Ramos (cell line): ENCODE data around the gene KMT2A.
"Not testable (repeated sequence)": the region's sequence is repeated elsewhere in the genome, so short reads cannot be mapped to it uniquely, and the experiment has no call there.

Experiments
- in situ Hi-C: fragments of 300-500 bp; cut with MboI; formaldehyde crosslinking; loops from one replicate; pipeline ENCODE4 v1.14.3; 2022; ENCODE audit warnings: low sequenced_read_pairs; ENCODE audit not compliant: unreplicated experiment

Gene KMT2A

DNA sequence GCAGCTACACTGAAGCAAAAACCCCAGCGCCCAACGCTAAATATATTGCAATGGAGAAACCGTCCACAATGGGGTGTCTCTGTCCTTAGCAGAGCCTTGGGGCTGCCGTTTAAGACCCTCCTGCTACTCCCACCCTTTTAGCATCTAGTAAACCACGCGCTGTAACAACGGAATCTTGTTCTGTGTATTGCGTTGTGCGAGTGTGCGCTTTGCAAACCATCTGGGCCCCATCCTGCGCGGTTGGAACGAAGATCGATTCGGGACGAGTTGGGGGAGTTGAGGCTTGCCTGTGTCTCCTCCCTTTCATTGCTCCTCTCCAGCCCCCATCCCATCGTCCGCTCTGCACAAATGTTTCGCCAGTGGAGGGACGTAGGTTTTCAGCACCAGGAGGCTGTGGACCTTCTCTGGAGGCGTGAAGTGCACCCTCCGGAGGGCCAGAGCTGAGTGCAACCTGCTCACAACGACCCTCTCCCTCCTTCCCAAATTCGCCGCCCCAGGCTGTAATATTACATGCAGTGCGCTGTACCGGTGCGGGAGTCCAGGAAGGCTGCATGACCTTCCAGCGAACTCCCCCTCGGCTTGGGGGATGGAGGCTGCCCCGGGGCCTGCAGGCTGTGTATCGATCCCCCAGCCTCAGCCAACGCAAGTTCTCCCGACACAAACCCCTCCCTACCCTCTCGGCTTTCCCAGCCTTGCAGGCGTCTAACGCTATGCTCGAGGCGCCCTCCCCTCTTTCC lies 1.6 kb upstream of the KMT2A start:
- in situ Hi-C loops = no loop called here

DNA sequence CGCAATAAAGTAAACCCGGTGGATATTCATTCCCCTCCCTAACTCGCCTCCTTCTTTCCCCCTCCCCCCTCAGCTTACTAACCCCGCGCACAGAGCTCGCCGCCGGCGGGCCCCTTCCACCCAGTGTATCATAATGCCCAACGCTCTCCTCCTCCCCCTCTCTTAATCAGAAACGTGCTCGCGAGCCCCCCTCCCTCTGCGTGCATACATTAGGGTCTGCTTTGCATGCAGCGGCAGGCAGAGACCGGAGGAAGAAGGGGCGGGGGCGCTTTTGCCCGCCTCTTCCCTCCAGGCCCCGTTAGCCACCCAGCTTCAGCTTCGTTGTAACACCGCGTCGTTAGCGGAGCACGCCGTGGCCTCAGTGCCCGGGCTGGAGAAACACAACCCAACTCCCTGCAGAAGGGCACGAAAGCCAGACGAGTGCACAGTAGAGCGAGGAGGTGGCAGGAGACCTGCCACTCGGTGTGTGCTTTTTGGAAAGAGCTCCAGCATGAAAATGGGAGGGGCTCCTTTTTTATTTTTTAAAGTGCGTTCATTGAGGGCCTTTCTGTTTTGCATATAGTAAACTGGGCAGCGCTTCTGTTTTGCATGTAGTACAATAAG lies 901 bp upstream of the KMT2A start:
- in situ Hi-C loops = no loop called here

DNA sequence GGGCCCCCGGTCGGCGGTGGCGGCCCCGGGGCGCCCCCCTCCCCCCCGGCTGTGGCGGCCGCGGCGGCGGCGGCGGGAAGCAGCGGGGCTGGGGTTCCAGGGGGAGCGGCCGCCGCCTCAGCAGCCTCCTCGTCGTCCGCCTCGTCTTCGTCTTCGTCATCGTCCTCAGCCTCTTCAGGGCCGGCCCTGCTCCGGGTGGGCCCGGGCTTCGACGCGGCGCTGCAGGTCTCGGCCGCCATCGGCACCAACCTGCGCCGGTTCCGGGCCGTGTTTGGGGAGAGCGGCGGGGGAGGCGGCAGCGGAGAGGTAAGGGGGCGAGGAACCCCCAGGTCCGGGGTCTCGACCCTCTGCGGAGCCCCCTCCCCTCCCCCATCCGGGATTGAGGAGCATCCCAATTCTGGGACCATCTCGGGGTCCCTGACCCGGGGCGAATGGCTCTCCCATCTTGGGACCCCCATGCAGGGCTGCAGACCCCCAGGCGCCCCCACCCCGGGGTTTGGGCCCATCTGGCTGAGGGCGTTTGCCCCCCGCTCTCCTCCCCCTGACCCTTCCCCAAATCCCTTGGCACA lies 431 bp downstream of the KMT2A start:
- in situ Hi-C loops = no loop called here

DNA sequence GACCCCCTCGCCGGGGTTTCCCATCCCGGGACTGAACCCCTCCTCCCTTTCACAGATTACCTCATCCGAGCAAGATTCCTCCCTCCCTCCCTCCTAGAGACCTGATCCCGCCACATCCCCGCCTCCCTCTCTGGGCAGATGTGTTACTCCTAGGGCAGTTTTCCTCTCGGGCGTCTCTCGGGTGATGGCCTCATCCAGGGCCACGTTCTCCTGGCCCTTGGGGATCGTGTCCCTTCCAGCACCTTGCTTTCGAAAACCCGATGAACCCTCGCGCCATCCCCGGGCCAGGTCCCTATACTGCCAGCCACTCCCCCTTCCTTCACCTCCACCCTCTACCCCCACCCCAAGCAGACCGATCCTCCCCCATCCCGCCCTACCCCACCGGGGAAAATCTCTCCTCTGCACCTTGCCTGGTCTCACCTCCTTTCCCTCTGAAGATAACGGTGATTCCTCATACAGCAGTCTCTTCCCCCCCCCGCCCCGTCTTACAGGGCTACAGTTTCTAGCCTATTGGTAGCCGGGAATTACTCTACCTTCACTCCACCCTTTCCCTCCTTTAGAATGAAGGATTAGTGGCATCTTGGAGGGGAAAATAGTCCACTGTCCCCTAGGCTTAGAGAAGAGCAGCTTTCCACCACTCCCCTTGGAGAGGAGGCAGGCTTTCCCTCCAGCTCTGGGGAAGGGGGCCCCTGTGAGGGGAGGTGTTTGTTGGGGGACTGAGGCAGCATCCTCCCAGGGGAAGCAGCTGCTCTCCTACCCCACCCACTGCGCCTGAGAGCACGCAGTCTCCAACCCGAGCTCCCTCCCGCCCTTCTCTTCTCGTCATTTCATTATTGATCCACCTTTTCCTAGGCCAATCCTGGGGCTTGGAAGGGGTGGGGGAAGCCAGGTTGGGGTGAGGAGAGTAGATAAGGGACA lies 1.2 kb downstream of the KMT2A start:
- in situ Hi-C loops = no loop called here

DNA sequence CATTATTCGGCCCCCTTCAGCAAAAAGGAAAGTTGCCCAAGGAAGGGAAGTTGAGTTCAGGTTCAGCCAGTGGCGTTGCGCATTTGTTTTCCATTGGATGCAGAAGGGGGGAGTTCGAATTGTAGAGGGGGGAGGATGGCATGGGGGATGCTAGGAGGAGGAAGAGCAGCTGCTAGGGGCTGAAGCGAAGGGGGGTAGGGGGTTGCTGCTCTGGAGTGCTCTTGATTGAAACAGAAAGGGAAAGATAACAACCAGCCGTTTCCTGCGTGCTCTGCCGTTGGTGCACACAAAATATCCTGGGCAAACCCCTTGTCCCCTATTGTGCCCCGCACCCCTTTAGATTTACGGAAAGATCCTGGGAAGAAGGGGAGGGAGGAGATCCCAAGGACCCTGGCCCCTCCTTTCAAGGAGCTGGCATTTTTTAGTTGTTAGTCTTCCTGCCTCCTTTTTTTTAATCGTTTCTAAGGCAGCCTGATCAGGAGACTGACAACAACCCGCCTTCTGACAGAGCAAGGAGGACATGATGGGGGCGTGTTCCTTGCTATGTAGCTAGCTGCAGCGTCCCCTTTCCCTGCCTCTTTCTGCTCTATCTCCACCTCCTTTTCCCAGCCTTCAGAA lies 2.1 kb downstream of the KMT2A start:
- in situ Hi-C loops = no loop called here

DNA sequence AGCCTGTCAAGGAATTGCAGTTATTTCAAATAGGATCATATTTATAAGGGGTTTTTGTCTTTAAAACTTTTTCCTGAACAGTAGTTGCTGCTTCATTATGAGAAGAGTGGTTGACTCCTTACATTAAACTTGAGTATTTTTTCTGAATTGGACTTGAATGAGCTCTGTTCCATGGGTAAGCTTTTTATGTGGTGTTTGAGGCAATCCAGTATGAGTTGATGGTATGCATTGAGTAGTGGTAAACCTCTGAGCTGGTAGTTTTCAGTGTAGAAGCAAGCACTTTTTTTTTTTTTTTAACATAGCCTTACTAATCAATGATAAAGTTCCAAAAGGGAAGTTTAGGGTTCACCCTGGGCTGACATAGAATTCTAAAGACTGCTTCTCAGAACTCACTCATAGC lies 3.4 kb downstream of the KMT2A start:
- in situ Hi-C loops = no loop called here

DNA sequence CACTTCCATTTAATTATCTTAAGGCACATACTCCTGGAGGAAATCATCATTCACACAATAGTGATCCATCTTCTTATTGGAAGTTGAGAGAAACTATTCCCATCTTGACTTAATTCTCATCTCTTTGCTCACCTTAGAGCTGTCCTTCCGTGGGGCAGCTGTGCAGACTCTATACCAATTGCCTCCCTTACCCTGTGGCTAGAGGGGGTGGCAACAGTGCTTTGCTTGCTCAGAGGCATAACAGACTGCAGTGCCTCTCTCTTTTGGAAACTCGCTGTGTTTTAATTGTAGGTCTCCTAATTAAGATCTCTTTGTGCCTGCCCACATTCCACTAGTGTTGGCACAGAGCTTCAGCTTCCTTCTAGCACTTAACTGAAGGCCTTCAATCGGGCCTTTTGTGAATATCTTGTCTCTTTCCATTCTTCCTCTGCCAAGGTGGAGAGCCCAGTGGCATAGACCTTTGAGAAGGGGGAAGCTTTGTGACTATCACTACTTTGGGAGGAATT lies 5.5 kb downstream of the KMT2A start:
- in situ Hi-C loops = no loop called here

DNA sequence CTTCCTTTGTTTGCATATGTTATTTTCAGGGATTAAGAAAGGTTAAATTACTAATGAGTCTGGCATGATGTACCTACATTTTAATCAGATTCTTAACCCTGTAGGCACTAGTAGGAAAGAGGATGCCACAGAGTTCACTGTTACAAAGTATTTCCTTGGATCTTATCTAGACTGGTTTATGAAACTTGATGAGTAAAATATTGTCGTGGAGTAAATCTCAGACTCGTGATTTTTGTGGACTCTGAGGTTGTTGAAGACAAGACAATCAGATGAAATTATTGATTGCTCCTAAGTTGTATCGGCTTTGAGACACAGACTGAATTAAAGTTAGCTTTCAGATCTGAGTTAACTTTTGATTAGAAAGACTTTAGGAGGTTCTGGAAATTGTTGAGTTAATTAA lies 6.0 kb downstream of the KMT2A start:
- in situ Hi-C loops = no loop called here

DNA sequence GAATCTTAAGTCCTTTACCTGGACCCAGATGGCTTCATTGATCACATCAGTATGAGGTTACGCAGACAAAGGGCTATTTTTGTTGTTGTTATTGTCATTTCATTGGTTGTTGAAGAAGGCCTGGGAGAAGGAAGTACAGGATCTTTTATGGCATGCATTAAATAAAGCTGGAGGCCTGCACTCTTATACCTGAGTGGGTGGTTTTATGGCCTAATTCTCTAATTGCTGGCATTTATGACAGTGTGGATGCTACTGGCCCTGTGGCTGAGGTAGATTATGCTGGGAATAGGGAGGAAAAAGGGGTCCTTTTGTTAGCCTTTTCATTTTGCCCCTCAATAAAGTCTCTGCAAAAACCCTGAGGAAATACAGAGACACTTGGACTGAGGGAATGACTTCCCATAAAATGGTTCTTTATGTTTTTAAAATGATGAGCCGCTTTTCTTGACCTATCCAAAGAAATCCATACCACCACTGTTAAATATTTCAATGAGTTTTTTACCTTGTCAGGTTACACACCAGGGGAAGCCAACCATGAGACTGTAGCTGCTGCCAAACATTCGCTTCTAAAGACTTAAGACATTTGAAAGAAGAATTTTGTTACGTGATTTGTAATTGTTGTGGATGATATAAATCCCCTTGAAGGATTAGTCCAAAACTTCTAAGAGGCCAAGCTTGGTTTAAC lies 6.8 kb downstream of the KMT2A start:
- in situ Hi-C loops = no loop called here

DNA sequence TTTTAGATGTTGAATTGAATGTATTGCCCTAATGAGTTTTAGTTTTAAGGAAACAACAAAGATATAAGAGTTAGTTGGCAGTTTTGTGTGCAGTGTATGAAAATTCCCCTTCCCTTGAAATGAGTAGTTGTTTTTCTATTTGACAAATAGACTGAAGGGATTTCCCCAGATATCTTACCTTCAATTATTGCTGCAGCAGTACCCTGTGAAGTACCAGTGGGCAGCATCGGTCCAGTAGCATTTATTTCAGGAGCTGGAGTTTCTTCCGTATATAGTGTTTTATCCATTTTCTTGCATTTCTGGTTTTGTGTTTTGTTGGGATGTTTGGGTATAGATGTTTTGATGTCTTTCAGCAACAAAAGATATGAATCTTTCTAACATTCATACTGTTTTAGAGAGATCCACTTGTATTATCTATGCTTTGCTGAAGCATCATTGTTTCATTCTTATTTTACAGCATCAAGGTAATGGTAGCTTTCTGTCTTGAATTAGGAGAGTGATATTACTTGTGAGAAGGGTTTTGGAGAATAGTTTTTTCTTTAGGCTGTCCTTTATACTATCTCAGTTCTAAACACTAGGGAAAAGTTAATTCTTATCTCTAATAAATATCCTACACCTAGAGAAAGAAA lies 7.4 kb downstream of the KMT2A start:
- in situ Hi-C loops = no loop called here

DNA sequence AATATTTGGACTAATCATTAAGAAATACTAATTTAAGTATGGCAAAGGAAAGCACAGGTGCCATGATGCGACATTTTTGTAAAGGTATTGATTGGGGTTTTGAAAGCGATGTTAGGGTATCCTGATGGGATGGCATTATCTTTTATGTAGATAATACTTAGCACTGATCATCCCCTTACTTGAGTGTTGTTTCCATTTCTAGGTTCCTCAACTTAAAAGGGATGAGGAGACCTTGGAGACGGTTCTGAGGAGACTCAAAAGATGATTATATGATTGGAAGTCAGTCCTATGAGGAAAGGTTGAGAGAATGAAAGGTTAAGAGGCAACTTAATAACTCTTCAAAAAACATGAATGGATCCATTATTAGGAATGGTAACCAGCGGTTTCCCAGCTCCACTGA lies 11.1 kb downstream of the KMT2A start:
- in situ Hi-C loops = no loop called here

DNA sequence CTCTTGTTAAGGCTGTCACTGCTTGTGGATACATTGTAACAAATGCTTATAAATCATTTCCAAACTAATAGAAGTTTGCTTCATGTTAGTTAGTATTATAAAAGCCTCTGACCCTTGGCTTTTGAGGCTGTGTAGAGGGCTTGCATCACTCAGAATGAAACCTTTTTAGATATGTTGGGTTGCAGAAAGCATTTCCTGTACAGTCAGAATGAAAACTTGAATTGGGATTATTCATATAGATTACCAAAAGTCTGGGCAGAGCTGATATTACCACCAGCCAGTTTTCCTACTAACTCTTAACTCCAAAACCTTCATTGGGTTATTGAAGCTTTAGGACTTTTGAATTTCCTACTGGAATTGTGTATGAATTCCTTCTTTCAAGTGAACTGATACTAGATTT lies 12.0 kb downstream of the KMT2A start:
- in situ Hi-C loops = no loop called here

DNA sequence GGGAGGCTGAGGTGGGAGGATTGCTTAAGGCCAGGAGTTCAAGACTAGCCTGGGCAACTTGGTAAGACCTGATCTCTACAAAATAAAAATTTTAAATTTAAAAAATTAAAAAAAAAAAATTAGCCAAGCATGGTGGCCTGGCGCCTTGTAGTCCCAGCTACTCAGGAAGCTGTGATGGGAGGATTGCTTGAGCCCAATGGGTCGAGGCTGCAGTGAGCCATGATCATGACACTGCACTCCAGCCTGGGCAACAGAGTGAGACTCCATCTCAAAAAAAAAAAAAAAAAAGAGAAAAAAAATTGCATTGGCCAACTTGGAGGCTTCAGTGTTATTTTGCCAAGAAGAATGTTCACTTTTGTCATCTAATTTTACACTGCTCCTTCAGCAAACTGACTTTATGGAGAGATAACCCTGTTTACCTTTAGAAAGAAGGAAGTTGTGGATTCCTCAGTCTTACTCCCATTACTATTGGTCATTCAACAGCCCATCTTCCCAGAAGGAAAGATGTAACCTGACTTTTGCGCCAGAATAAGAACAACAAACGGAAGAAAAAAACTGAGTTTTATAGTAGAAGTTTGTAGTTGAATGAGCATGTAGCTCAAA lies 13.1 kb downstream of the KMT2A start:
- in situ Hi-C loops = no loop called here

DNA sequence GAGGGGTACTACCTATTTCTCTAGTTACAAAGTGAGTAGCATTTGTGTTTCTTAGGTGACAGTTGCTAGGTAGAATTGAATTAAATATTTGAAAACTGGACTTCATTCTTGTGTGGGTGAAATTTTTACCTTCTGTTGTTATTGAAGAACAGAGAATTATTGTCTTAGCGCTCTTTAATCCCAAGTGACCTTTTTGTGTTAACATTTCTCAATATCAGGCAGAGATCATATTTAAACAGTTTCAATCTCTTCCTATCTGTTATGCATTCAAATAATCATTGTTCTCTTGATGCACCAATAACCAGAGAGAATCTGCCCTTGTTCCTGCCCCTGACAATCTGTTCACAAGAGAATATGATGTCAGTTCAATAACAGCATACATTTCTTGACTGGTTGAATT lies 14.2 kb downstream of the KMT2A start:
- in situ Hi-C loops = no loop called here

DNA sequence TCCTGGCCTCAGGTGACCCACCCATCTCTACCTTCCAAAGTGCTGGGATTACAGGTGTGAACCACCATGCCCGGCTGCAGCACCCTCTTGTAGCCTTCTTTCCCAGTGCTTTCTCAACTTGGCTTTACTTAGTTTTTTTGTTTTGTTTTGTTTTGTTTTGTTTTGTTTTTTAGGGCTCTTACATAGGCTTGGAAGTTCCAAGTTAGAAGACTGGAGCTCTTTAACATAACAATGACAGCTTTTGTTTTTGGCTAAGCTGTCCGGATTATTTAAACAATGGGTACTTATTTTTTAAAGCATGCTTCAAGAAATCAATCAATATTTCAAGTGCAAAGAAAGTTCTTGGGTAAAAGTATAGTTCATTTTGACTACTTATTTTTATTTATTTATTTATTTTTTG lies 25.9 kb downstream of the KMT2A start:
- in situ Hi-C loops = no loop called here

DNA sequence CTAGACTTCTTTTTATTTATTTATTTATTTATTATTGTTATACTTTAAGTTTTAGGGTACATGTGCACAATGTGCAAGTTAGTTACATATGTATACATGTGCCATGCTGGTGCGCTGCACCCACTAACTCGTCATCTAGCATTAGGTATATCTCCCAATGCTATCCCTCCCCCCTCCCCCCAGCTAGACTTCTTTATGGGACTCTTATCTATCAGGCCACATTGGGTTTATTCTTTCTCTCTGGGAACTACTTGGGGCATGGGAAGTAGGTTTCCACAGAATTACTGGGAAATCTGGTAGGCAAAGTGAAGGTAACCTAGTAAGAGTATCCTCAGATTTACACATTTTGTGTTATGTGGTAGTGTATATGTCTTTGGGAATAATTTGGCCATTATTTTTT lies 32.7 kb downstream of the KMT2A start:
- in situ Hi-C loops = not testable (repeated sequence)

DNA sequence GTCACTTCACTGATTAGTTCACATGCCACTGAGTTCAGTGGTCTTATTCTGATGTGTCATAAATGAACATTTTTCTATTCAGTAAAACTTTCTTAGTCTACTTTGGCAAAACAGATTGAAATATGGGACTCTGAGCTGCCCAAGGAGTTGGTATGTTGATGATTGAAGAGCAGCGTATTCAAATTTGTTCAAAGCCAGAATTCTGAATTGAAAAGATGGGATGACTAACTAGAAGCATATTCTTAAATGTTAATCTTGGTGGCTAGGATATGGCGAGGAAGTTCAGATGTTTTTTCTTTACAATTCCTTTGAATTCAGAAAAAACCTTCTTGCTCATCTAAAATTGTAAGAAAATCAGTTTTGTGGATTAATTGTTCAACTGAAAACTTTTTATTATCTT lies 34.7 kb downstream of the KMT2A start:
- in situ Hi-C loops = no loop called here

DNA sequence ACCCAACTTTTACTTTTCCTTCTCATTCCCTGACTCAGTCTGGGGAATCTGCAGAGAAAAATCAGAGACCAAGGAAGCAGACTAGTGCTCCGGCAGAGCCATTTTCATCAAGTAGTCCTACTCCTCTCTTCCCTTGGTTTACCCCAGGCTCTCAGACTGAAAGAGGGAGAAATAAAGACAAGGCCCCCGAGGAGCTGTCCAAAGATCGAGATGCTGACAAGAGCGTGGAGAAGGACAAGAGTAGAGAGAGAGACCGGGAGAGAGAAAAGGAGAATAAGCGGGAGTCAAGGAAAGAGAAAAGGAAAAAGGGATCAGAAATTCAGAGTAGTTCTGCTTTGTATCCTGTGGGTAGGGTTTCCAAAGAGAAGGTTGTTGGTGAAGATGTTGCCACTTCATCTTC lies 37.2 kb downstream of the KMT2A start:
- in situ Hi-C loops = no loop called here

DNA sequence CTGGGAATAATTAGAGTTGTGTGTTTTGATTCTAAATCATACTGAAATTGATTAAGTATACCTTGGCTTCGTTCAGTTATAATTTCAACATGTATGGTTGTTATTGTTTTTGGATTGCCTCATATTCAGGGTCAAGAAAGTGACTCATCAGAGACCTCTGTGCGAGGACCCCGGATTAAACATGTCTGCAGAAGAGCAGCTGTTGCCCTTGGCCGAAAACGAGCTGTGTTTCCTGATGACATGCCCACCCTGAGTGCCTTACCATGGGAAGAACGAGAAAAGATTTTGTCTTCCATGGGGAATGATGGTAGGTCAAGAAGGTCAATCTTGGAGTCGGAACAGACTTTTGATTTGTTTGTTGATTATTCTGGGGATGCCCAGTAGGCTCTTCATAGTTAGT lies 40.4 kb downstream of the KMT2A start:
- in situ Hi-C loops = no loop called here
